OCI-LY1 (cell line): Measurements from ENCODE around the gene DNAJC25.

ENCODE experiments used
- H2AFZ ChIP-seq: fragments of 200-600 bp; sonication (generic), shearing (Covaris generic); 2 replicates; pipeline ENCODE4 v1.6.0; 2014; ENCODE audit warnings: antibody characterized with exemption, mild to moderate bottlenecking, low read length
- H3F3A ChIP-seq: fragments of 200-600 bp; sonication (generic), shearing (Covaris generic); 2 replicates; pipeline ENCODE4 v1.6.0; 2014; ENCODE audit warnings: mild to moderate bottlenecking, antibody characterized with exemption, low read length, moderate library complexity; ENCODE audit not compliant: insufficient read depth
- H3K27ac ChIP-seq: fragments of 200-600 bp; sonication (generic); 2 replicates; pipeline ENCODE4 v1.5.1; 2014; ENCODE audit warnings: low read length, mixed run types, mild to moderate bottlenecking, low read depth; ENCODE audit not compliant: poor library complexity, severe bottlenecking
- H3K27me3 ChIP-seq: fragments of 200-600 bp; sonication (generic); 2 replicates; pipeline ENCODE4 v1.6.0; 2014; ENCODE audit warnings: antibody characterized with exemption, mild to moderate bottlenecking, low read length, moderate library complexity; ENCODE audit not compliant: insufficient read depth
- H3K36me3 ChIP-seq: fragments of 200-600 bp; sonication (generic); 2 replicates; pipeline ENCODE4 v1.6.1; 2014; ENCODE audit warnings: mild to moderate bottlenecking, antibody characterized with exemption, low read length, moderate library complexity, mixed read lengths; ENCODE audit not compliant: insufficient read depth
- H3K4me1 ChIP-seq: fragments of 200-600 bp; sonication (generic); 2 replicates; pipeline ENCODE4 v1.5.1; 2014; ENCODE audit warnings: mild to moderate bottlenecking, low read length, moderate library complexity; ENCODE audit not compliant: insufficient read depth, severe bottlenecking
- H3K4me2 ChIP-seq: fragments of 200-600 bp; sonication (generic), shearing (Covaris generic); 2 replicates; pipeline ENCODE4 v1.6.1; 2014; ENCODE audit warnings: low read length
- H3K4me3 ChIP-seq: fragments of 200-600 bp; sonication (generic); 2 replicates; pipeline ENCODE4 v1.5.1; 2014; ENCODE audit warnings: low read length, low read depth, mild to moderate bottlenecking, mixed read lengths; ENCODE audit not compliant: poor library complexity, severe bottlenecking
- H3K79me2 ChIP-seq: fragments of 200-600 bp; shearing (Covaris generic); 2 replicates; pipeline ENCODE4 v1.6.1; 2016; ENCODE audit warnings: mixed run types, low read length, mixed read lengths; ENCODE audit not compliant: insufficient read depth
- H3K9ac ChIP-seq: fragments of 200-600 bp; sonication (generic), shearing (Covaris generic); 2 replicates; pipeline ENCODE4 v1.6.1; 2014; ENCODE audit warnings: mild to moderate bottlenecking, low read length, mixed read lengths
- H3K9me2 ChIP-seq: fragments of 200-600 bp; sonication (generic), shearing (Covaris generic); 2 replicates; pipeline ENCODE4 v1.6.1; 2014; ENCODE audit warnings: low read depth, mild to moderate bottlenecking, low read length, mixed read lengths
- H3K9me3 ChIP-seq: fragments of 200-600 bp; shearing (Covaris generic); 2 replicates; pipeline ENCODE4 v1.6.1; 2014; ENCODE audit warnings: low read length, mixed read lengths
- H4K20me1 ChIP-seq: fragments of 200-600 bp; sonication (generic), shearing (Covaris generic); 2 replicates; pipeline ENCODE4 v1.6.0; 2016; ENCODE audit warnings: mild to moderate bottlenecking, low read length; ENCODE audit not compliant: insufficient read depth
- CTCF ChIP-seq: fragments of 200-600 bp; sonication (generic), shearing (Covaris generic); IDR thresholded peaks from 2 replicates; pipeline ENCODE4 v1.5.1; 2017; ENCODE audit warnings: mild to moderate bottlenecking, antibody characterized with exemption, low read length, moderate library complexity, mixed read lengths
- EZH2 ChIP-seq: fragments of 200-600 bp; sonication (generic), shearing (Covaris generic); IDR thresholded peaks from 2 replicates; pipeline ENCODE4 v1.8.0; 2017; ENCODE audit warnings: borderline replicate concordance, mixed run types, mild to moderate bottlenecking, antibody characterized with exemption, low read length, moderate library complexity, mixed read lengths

DNAJC25 gene

GRCh38 chr9:111648066-111648465 is 16.9 kb downstream of the DNAJC25 start:
- TF ChIP-seq CTCF (no peak), EZH2 (no peak)
- Histone ChIP-seq H3K27me3 (no peaks in the 10 kb centered on the region), H3K4me1 (no peaks in the 10 kb centered on the region), H3K4me3 (no peak overlapping the region), H3K4me2 (no peak overlapping the region), H3K36me3 (peaks cover 66% of the 10 kb centered on the region), H2AFZ (no peak overlapping the region), H3K9me2 (no peaks in the 10 kb centered on the region), H4K20me1 (no peaks in the 10 kb centered on the region), H3K79me2 (peaks cover 3% of the 10 kb centered on the region; the same call in 1 of the 2 replicates), H3K27ac (no peak overlapping the region), H3K9me3 (no peaks in the 10 kb centered on the region), H3K9ac (no peak overlapping the region), H3F3A (no peaks in the 10 kb centered on the region)

- no peak overlapping the region for H3K4me2 ChIP-seq
- no peak for TF ChIP-seq EZH2
- TF ChIP-seq CTCF, result no peak
- no peaks in the 10 kb centered on the region for H3K9me2 ChIP-seq
- no peaks in the 10 kb centered on the region for H3K79me2 ChIP-seq
- peaks cover 67% of the 10 kb centered on the region for H3K36me3 ChIP-seq
- H3K9ac ChIP-seq, result no peak overlapping the region
- no peaks in the 10 kb centered on the region for H3F3A ChIP-seq
- no peak overlapping the region for H3K4me3 ChIP-seq
- H4K20me1 ChIP-seq, result no peaks in the 10 kb centered on the region
- no peak overlapping the region for H3K27ac ChIP-seq
- H2AFZ ChIP-seq, result no peak overlapping the region
- no peaks in the 10 kb centered on the region for H3K27me3 ChIP-seq
- H3K4me1 ChIP-seq, result no peaks in the 10 kb centered on the region
- no peaks in the 10 kb centered on the region for H3K9me3 ChIP-seq
Observed at GRCh38 chr9:111649016-111649415, 17.9 kb downstream of the DNAJC25 start.

GRCh38 chr9:111657051-111657450 is 25.9 kb downstream of the DNAJC25 start:
- Histone ChIP-seq H3K4me3 (no peak overlapping the region), H3K4me1 (peaks cover 2% of the 10 kb centered on the region), H2AFZ (no peak overlapping the region), H3K27ac (no peak overlapping the region), H3K4me2 (no peak overlapping the region), H3K9me2 (no peaks in the 10 kb centered on the region), H3K36me3 (peaks cover 23% of the 10 kb centered on the region), H3K9me3 (no peaks in the 10 kb centered on the region), H4K20me1 (no peaks in the 10 kb centered on the region), H3K27me3 (no peaks in the 10 kb centered on the region), H3F3A (no peaks in the 10 kb centered on the region), H3K79me2 (no peaks in the 10 kb centered on the region), H3K9ac (no peak overlapping the region)
- TF ChIP-seq EZH2 (no peak), CTCF (no peak)
